Activated CD4-positive, CD25-positive, alpha-beta regulatory T cell treated with anti-CD3 and anti-CD28 coated beads, Interleukin-2, amount 50 U/mL, for 16 hours (primary cell): Measurements from ENCODE around the gene TGFB1I1.
"Not testable (repeated sequence)": the region's sequence is repeated elsewhere in the genome, so short reads cannot be mapped to it uniquely, and the experiment has no call there.

ENCODE experiments used
- DNase-seq: peaks from one replicate; pipeline ENCODE4 v3.0.0-alpha.2; 2020; ENCODE audit warnings: low read depth, low spot score

TGFB1I1 gene

GRCh38 chr16:31471875-31472708, at the start of gene TGFB1I1:
TGFB1I1 (plus strand) TSS chr16:31472152; CDS start chr16:31472189, 37 bp downstream.
- DNase-seq: no peak

GRCh38 chr16:31423241-31423640, 48.7 kb upstream of the TGFB1I1 start:
- no peak for DNase-seq

- DNase-seq: no peak
Measured at GRCh38 chr16:31423801-31424200, 48.2 kb upstream of the TGFB1I1 start.

GRCh38 chr16:31427441-31428278, 44.3 kb upstream of the TGFB1I1 start:
- peak; percentile 20 for DNase-seq

DNA sequence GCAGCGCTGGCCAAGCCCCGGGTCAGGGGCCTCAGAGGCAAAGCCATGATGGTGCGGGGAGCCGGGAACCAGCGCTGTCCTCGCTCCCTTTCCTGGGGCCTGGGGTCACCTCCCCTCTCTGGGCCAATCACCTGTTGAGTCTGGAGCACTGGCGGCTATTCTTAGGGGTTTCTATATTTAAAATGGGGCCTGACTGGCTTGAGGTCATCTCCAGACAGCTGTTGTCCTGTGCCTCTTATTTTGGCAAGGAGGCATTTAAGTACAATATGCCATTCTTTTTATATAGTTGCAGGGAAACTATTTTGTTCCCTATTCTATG, 43.7 kb upstream of the TGFB1I1 start, which contains the start of gene COX6A2:
COX6A2 (minus strand) TSS at position 82 of the 319 bp plus-strand sequence; CDS start at position 47, 35 bp downstream.
- no peak for DNase-seq

DNA sequence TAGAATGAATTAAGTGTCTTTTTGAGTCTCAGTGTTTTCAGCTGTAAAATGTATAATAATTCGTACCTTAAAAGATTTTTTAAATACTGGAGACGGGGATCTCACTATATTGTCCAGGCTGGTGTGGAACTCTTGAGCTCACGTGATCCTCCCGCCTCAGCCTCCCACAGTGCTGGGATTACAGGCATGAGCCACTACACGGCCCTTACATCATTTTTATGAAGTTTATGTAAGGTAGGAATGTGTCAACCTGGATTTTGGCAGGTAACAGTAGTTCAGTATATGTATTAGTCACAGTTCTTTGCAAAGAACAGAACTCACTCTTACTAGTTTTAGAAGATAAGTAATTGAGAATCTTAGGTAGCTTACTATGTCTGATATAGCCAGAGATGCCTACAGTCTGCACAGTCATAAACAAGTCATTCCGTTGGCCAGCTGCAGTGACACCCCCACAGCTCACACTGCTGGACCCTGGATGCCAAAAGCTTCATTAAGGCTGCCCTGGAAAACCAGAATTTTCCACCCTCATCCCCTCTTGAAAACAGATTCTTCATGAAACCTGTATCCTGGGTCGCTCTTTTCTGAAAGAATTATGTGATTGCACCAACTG, 43.2 kb upstream of the TGFB1I1 start:
- DNase-seq: no peak

DNA sequence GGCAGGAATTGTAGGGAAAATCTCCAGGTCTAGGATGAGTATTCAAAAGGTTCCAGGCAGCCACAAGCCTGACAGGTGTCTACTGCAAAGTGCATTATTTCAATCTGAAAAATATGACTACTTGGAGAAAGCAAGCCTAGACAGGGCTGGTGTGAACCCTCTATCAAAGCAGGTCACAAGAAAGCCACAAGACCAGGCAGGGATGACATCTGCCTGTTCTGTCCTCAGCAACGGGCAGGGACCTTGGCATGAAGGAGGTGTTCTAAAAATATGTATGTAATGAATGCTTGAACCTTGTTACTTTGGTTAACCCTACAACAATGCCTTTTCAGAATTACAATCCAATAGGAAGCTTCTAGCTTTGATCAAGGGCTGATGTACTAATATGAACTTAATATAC, 42.6 kb upstream of the TGFB1I1 start:
- DNase-seq: no peak

GRCh38 chr16:31429796-31430195, 42.2 kb upstream of the TGFB1I1 start:
- DNase-seq: no peak

GRCh38 chr16:31430380-31431052, 41.4 kb upstream of the TGFB1I1 start:
- DNase-seq: no peak

DNA sequence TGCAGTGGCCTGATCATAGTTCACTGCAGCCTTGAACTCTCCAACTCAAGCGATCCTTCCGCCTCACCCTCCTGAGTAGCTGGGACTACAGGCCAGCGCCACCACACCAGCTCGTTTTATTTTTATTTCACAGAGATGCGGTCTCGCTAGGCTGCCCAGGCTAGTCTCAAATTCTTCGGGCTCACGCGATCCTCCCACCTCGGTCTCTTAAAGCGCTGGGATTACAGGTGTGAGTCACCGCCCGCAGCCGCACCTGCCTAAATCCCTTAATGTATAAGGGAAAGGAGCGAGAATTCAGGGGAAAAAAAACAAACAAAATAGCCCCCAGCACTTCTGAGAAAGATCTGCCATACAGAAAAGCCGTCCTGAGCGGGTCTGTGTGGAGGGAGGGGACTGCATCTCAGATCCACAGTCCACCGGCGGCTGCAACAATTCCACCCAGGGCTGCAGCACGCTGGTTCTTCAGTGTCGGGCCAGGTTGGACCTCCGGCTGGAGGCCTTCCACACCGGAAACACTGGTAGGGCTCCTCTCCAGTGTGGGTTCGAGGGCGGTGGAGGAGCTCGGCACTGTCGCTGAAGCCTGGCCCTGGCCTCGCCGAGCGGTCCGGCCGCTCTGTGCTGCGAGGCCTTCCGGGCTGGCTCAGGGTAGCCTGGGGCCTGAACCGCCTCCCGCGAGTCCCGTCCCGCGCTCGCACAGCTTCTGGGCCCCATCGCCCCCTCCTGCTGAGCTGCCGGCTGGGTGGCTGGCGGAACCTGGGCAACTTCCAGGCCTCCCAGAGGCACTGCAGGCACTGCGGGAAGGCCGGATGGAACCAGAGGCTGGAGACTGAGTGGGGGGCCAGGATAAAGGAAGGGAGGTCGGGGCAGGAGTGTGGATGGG, 36.4 kb upstream of the TGFB1I1 start:
- no peak for DNase-seq

- no peak for DNase-seq
Measured at GRCh38 chr16:31436221-31437045, 35.5 kb upstream of the TGFB1I1 start.

- no peak for DNase-seq
Measured at GRCh38 chr16:31438414-31438813, 33.5 kb upstream of the TGFB1I1 start.

DNA sequence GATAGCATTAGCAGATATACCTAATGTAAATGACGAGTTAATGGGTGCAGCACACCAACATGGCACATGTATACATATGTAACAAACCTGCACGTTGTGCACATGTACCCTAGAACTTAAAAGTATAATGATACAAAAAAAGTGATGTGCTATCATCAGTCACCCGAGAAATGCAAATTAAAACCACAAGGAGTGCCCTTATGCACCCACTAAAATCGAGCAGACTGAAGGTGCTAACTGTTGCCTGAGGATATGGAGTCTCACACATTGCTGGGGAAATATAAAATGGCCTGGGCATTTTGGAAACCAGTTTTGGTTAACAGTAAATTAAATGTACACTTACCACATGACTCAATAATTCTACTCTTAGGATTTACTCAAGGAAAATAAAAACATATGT, 32.9 kb upstream of the TGFB1I1 start:
- DNase-seq: not testable (repeated sequence)

- DNase-seq: no peak
Measured at GRCh38 chr16:31439519-31439918, 32.4 kb upstream of the TGFB1I1 start.

DNA sequence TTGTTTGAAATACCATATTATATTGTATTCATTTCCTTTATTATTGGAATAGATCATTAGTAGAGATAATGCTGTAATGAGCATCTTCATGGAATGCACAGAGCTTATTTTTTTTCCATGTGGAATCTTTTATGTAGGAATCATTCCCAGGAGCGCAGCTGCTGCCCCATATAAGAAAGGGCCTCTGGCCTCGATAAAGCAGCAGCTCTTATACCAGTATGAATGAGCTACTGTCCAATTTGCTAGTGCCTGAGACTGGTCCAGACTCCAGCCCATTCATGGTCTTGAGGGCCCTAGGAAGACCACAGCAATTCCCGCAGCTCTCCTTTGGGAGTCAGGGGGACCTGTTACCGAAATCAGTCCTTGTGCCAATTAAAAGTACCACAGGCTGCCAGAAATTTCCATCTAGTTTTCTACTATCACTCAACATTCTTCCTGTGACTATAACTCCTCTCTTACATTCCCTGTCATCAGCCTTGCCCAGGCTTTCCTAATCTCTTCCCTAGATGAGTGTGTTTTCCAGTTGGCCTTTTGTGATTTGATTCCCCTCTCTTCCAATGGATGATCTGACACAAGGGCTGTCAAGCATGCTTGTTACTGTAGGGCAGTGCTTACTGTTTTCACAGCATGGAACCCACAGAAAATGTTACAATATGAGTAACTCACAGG, 31.3 kb upstream of the TGFB1I1 start:
- DNase-seq: no peak

- DNase-seq: no peak
Measured at GRCh38 chr16:31441956-31442355, 30.0 kb upstream of the TGFB1I1 start.

GRCh38 chr16:31445931-31446330, 26.0 kb upstream of the TGFB1I1 start:
- DNase-seq: not testable (repeated sequence)

DNA sequence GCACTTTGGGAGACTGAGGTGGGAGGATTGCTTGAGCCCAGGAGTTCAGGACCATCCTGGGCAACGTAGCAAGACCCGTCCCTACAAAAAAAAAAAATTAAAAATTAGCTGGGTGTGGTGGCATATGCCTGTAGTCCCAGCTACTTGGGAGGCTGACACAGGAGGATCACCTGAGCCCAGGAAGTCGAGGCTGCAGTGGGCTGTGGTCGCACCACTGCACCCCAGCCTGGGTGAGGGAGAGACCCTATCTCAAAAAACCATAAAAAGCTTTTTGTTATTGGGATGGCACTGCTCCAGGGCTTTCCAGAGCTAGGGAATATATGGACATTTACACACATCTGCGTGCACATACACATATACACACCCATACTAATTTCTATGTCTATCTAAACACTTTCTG, 20.8 kb upstream of the TGFB1I1 start:
- no peak for DNase-seq

DNA sequence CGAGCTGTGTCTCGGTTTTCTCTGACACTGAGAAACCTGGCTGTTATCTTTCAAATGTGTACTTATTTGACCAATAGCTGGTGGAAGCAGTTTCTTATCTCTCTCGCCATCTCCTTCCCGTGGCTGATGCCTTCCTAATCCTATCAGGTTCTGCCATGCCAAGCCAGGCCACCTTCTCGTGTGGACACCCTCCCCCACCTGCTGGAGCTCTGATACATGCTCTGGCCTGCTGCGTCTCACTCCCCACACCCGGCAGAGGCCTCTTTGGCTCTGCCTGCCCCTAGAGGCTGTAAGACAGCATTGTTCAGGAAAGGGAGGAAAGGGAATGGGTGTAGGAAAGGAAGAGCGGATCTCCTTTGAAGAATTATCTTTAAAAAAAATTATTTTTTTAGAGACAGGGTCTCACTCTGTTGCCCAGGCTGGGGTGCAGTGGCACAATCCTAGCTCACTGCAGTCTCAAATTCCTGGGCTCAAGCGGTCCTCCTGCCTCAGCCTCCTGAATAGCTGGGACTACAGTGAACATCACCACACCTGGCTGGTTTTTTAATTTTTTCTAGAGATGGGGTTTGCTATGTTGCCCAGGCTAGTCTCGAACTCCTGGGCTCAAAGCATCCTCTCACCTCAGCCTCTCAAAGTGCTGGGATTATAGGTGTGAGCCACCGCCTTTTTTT, 20.1 kb upstream of the TGFB1I1 start:
- DNase-seq: no peak
